ENCODE measurements around the gene ACADM.

GRCh38 chr1:75724472-75725022, at the start of gene ACADM:
- TF ChIP-seq CTCF (IDR thresholded peaks at IDR 0.05) (no peak), POLR2A (IDR thresholded peaks at IDR 0.05) (no peak)
